GM18870 (cell line): ENCODE results near the gene HTRA3.

Source experiments
- ATAC-seq: cut with Tn5 transposase; IDR thresholded peaks from one replicate; pipeline ENCODE4 v1.9.1; 2021; ENCODE audit warnings: moderate library complexity; ENCODE audit not compliant: unreplicated experiment

HTRA3 gene

GRCh38 chr4:8306511-8307021 lies 37.0 kb downstream of the HTRA3 start:
- ATAC-seq, result no peak

- no peak for ATAC-seq
These were observed 37.6 kb downstream of the HTRA3 start for GRCh38 chr4:8307121-8307520.

- no peak for ATAC-seq
These were observed 38.2 kb downstream of the HTRA3 start for GRCh38 chr4:8307714-8308113.

GRCh38 chr4:8308144-8308543 lies 38.6 kb downstream of the HTRA3 start:
- ATAC-seq, result no peak

GRCh38 chr4:8308856-8309771 lies 39.6 kb downstream of the HTRA3 start:
- no peak for ATAC-seq

- no peak for ATAC-seq
These were observed 40.8 kb downstream of the HTRA3 start for GRCh38 chr4:8310306-8310705.

- ATAC-seq, result no peak
These were observed 41.8 kb downstream of the HTRA3 start for GRCh38 chr4:8311101-8312068.

GRCh38 chr4:8312069-8312445 lies 42.5 kb downstream of the HTRA3 start:
- ATAC-seq, result no peak

GRCh38 chr4:8312976-8313375 lies 43.4 kb downstream of the HTRA3 start:
- no peak for ATAC-seq

GRCh38 chr4:8314691-8315255 lies 45.2 kb downstream of the HTRA3 start:
- no peak for ATAC-seq

GRCh38 chr4:8315435-8316250 lies 46.1 kb downstream of the HTRA3 start:
- ATAC-seq, result no peak

GRCh38 chr4:8316251-8316771 lies 46.8 kb downstream of the HTRA3 start:
- ATAC-seq, result no peak

- ATAC-seq, result no peak
These were observed 47.4 kb downstream of the HTRA3 start for GRCh38 chr4:8316911-8317351.

- no peak for ATAC-seq
These were observed 47.9 kb downstream of the HTRA3 start for GRCh38 chr4:8317474-8317873.

GRCh38 chr4:8318509-8318908 lies 49.0 kb downstream of the HTRA3 start:
- ATAC-seq, result no peak

- ATAC-seq, result no peak
These were observed 49.5 kb downstream of the HTRA3 start for GRCh38 chr4:8319061-8319460.

GRCh38 chr4:8319731-8320385 lies 50.3 kb downstream of the HTRA3 start:
- no peak for ATAC-seq

GRCh38 chr4:8320386-8320750 lies 50.8 kb downstream of the HTRA3 start:
- ATAC-seq, result no peak

- ATAC-seq, result no peak
These were observed 51.7 kb downstream of the HTRA3 start for GRCh38 chr4:8321220-8321619.

- ATAC-seq, result no peak
These were observed 52.2 kb downstream of the HTRA3 start for GRCh38 chr4:8321771-8322170.
